IMR-90 (cell line): ENCODE data around the gene SERPIND1. TPM values are rescaled to one million over a fixed set of nuclear protein-coding genes. Genes with fewer than 3 reads are reported as not detected.

Experiments used
- ATAC-seq: fragments of 200-7000 bp; cut with Tn5 transposase; 2 replicates; pipeline ENCODE4 v1.9.1; 2020; ENCODE audit warnings: low read depth, mild to moderate bottlenecking, moderate library complexity
- BruUV-seq: library from RNA; stranded (reverse); fragments of 400-500 nt; replicated peaks from 2 replicates; lab custom pipeline; 2021; lab: Mats Ljungman, UMichigan
- CTCF ChIA-PET: fragments of 300-600 bp; formaldehyde crosslinking; extraction: SDS; loops from one replicate; lab custom pipeline; 2021; ENCODE audit warnings: antibody characterized with exemption; lab: Yijun Ruan, JAX
- POLR2A ChIA-PET: fragments of 300-600 bp; sonication (Branson Sonifier 250); formaldehyde crosslinking; loops from one replicate; lab custom pipeline; 2022; ENCODE audit warnings: antibody characterized with exemption; ENCODE audit not compliant: unreplicated experiment; lab: Charles Lee
- DNase-seq: peaks from one replicate; pipeline ENCODE4 v3.0.0; 2013
- H2AFZ ChIP-seq: replicated peaks from 2 replicates; pipeline ENCODE3; 2013; ENCODE audit warnings: low read length, mild to moderate bottlenecking; ENCODE audit not compliant: poor library complexity
- H2AK5ac ChIP-seq: 2 replicates; pipeline ENCODE4 v1.6.1; 2013; ENCODE audit warnings: low read depth, low read length, inconsistent platforms
- H2AK9ac ChIP-seq: replicated peaks from 2 replicates; pipeline ENCODE3; 2013; ENCODE audit warnings: mild to moderate bottlenecking, low read depth, low read length, moderate library complexity; ENCODE audit not compliant: poor library complexity
- H2BK120ac ChIP-seq: 2 replicates; pipeline ENCODE4 v1.6.1; 2013; ENCODE audit warnings: low read depth, low read length, inconsistent platforms
- H2BK15ac ChIP-seq: 3 replicates; pipeline ENCODE4 v1.6.1; 2013; ENCODE audit warnings: low read depth, low read length, inconsistent platforms
- H2BK20ac ChIP-seq: 2 replicates; pipeline ENCODE4 v1.6.1; 2013; ENCODE audit warnings: low read depth, mild to moderate bottlenecking, inconsistent platforms, low read length, moderate library complexity
- H2BK5ac ChIP-seq: 2 replicates; pipeline ENCODE4 v1.6.1; 2013; ENCODE audit warnings: mild to moderate bottlenecking, low read depth, low read length, inconsistent platforms; ENCODE audit not compliant: poor library complexity, severe bottlenecking
- H3K14ac ChIP-seq: replicated peaks from 2 replicates; pipeline ENCODE4 v1.6.1; 2013; ENCODE audit warnings: low read depth, low read length, inconsistent platforms
- H3K18ac ChIP-seq: 2 replicates; pipeline ENCODE4 v1.6.1; 2013; ENCODE audit warnings: low read depth, low read length, control low read depth
- H3K23ac ChIP-seq: 2 replicates; pipeline ENCODE4 v1.6.1; 2013; ENCODE audit warnings: low read depth, low read length, inconsistent platforms
- H3K27ac ChIP-seq: 2 replicates; pipeline ENCODE4 v1.5.1; 2013; ENCODE audit warnings: mild to moderate bottlenecking, control low read depth, low read length; ENCODE audit not compliant: insufficient read depth
- H3K27me3 ChIP-seq: 2 replicates; pipeline ENCODE4 v1.6.1; 2013; ENCODE audit warnings: low read length; ENCODE audit not compliant: control insufficient read depth, insufficient read depth
- H3K36me3 ChIP-seq: 2 replicates; pipeline ENCODE4 v1.6.1; 2013; ENCODE audit warnings: low read length, mixed read lengths; ENCODE audit not compliant: control insufficient read depth, insufficient read depth
- H3K4ac ChIP-seq: 2 replicates; pipeline ENCODE4 v1.6.1; 2013; ENCODE audit warnings: low read depth, low read length, inconsistent platforms
- H3K4me1 ChIP-seq: 2 replicates; pipeline ENCODE4 v1.6.1; 2013; ENCODE audit warnings: low read length, mixed read lengths; ENCODE audit not compliant: control insufficient read depth, insufficient read depth
- H3K4me2 ChIP-seq: 2 replicates; pipeline ENCODE4 v1.6.1; 2013; ENCODE audit warnings: low read depth, mild to moderate bottlenecking, control low read depth, low read length, moderate library complexity
- H3K4me3 ChIP-seq: 2 replicates; pipeline ENCODE4 v1.5.1; 2013; ENCODE audit warnings: low read depth, mild to moderate bottlenecking, control low read depth, low read length, moderate library complexity; ENCODE audit not compliant: insufficient read depth
- H3K56ac ChIP-seq: 2 replicates; pipeline ENCODE4 v1.6.1; 2013; ENCODE audit warnings: low read length, inconsistent platforms; ENCODE audit not compliant: insufficient read depth; ENCODE audit errors: extremely low read depth
- H3K79me1 ChIP-seq, 2 experiments: 2 replicates each; pipeline ENCODE4 v1.6.1; 2013; ENCODE audit warnings: low read length in 2 of 2, inconsistent platforms in 1 of 2, low read depth in 1 of 2
- H3K9ac ChIP-seq: 2 replicates; pipeline ENCODE4 v1.6.1; 2013; ENCODE audit warnings: low read depth, low read length, control low read depth
- H3K9me1 ChIP-seq: 2 replicates; pipeline ENCODE4 v1.6.1; 2013; ENCODE audit warnings: low read length, inconsistent platforms; ENCODE audit not compliant: insufficient read depth
- H3K9me3 ChIP-seq: 2 replicates; pipeline ENCODE4 v1.6.1; 2013; ENCODE audit warnings: low read length; ENCODE audit not compliant: control insufficient read depth, insufficient read depth
- H4K20me1 ChIP-seq: 2 replicates; pipeline ENCODE4 v1.6.1; 2013; ENCODE audit warnings: low read length, inconsistent platforms; ENCODE audit not compliant: insufficient read depth
- H4K5ac ChIP-seq: 2 replicates; pipeline ENCODE4 v1.6.1; 2013; ENCODE audit warnings: mild to moderate bottlenecking, low read depth, low read length, control low read depth
- H4K8ac ChIP-seq, 2 experiments: 2 replicates each; pipeline ENCODE4 v1.6.1; 2013; ENCODE audit warnings: low read depth in 2 of 2, low read length in 2 of 2, control low read depth in 1 of 2, inconsistent platforms in 1 of 2
- H4K91ac ChIP-seq: 2 replicates; pipeline ENCODE4 v1.6.1; 2013; ENCODE audit warnings: low read depth, low read length, inconsistent platforms; ENCODE audit not compliant: insufficient read depth
- MXI1 ChIP-seq: IDR thresholded peaks from 2 replicates; pipeline ENCODE4 v1.6.1; 2012; ENCODE audit warnings: low read depth, mild to moderate bottlenecking, low read length, moderate library complexity, borderline replicate concordance
- NFE2L2 ChIP-seq: fragments of 150-350 bp; IDR thresholded peaks from 2 replicates; pipeline ENCODE4 v1.6.1; 2016; ENCODE audit warnings: low read depth, mild to moderate bottlenecking, low read length
- RAD21 ChIP-seq: IDR thresholded peaks from 2 replicates; pipeline ENCODE4 v1.6.1; 2012; ENCODE audit warnings: low read length, improper control_type of control experiment
- WGBS, 2 experiments: methylation state at CpG; one replicate each; pipeline versions ENCODE4 v1.1.5 to v1.1.7; 2013; ENCODE audit warnings: missing lambda C conversion rate in 2 of 2; ENCODE audit not compliant: insufficient read length in 1 of 2; ENCODE audit errors: extremely low coverage in 2 of 2; 5-methylcytosine and 5-hydroxymethylcytosine counted together
- dilution Hi-C: fragments of 300-500 bp; cut with HindIII; formaldehyde crosslinking; loops from one replicate; pipeline ENCODE4 v1.14.3; 2018; ENCODE audit warnings: low sequenced_read_pairs; ENCODE audit not compliant: unreplicated experiment
- in situ Hi-C: fragments of 300-500 bp; cut with MboI; formaldehyde crosslinking; loops from 3 replicates; pipeline ENCODE4 v1.14.3; 2019; ENCODE audit warnings: low sequenced_read_pairs, inconsistent platforms, mixed read lengths
- intact Hi-C: fragments of 100-400 bp; cut with micrococcal nuclease; formaldehyde crosslinking; loops from 2 replicates; pipeline ENCODE4 v1.10.0; 2022
- polyA plus RNA-seq, 3 experiments: library from polyadenylated mRNA; depleted of rRNA; stranded (reverse); fragments of >200 nt; gene quantifications; 2 replicates each; pipeline ENCODE4 v1.2.3, GENCODE V29; 2012; ENCODE audit warnings: low replicate concordance in 1 of 3
- total RNA-seq: library from RNA; depleted of rRNA; stranded (reverse); fragments of >200 nt; gene quantifications from 2 replicates; pipeline ENCODE4 v1.2.3, GENCODE V29; 2012

Gene SERPIND1
- total and polyA plus RNA-seq, 2 of the 4 experiments (the other 2 are of a cell fraction): 0.12 TPM; not detected in 1

DNA sequence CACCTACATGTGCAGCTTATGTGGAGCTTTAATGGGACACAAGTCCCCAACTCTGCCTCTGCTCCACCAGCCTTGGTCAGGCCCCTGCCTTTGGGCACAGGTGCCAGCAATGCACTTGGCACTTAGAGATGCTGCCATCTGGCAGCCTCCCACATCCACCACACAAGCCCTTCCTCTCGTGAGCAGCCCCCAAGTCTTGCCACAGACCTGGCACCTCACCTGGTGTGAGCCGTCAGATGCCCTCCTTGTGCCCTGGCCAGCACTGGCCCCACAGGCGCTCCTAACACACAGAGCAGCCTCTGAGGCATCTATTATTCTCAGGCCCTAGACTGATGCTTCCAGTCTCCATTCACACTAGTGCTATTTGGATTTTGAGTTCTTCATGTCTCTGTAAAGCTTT is 24.5 kb upstream of the SERPIND1 start:
- H3K14ac ChIP-seq: no peak overlapping the region
- no peak overlapping the region for H3K56ac ChIP-seq
- peaks cover 13% of the 10 kb centered on the region for H4K20me1 ChIP-seq
- POLR2A ChIA-PET: no interaction called here
- no TSS peak for BruUV-seq
- peaks cover 9% of the 10 kb centered on the region for H3K4me1 ChIP-seq
- DNase-seq (no peak), ATAC-seq (no peak)
- no peak overlapping the region for H4K8ac ChIP-seq
- WGBS, 2 experiments: no CpG with 5 or more reads among the region's 3 CpGs
- no peak overlapping the region for H2AK9ac ChIP-seq
- CTCF ChIA-PET: no interaction called here
- H3K9me3 ChIP-seq: no peaks in the 10 kb centered on the region
- no peak overlapping the region for H2AK5ac ChIP-seq
- H4K91ac ChIP-seq: no peak overlapping the region
- H3K23ac ChIP-seq: no peak overlapping the region
- no peak overlapping the region for H2BK5ac ChIP-seq
- no peak overlapping the region for H4K5ac ChIP-seq
- TF ChIP-seq NFE2L2 (no peak), RAD21 (no peak), MXI1 (no peak)
- dilution Hi-C loops (no loop called here), intact Hi-C loops (no loop called here), in situ Hi-C loops (no loop called here)
- no peak overlapping the region for H3K4me3 ChIP-seq
- H2AFZ ChIP-seq: no peak overlapping the region
- no peak overlapping the region for H3K4ac ChIP-seq
- no peak overlapping the region for H3K18ac ChIP-seq
- no peak overlapping the region for H2BK120ac ChIP-seq
- H3K36me3 ChIP-seq: peaks cover 53% of the 10 kb centered on the region
- no peak overlapping the region for H3K9ac ChIP-seq
- H3K4me2 ChIP-seq: no peak overlapping the region
- H2BK20ac ChIP-seq: no peak overlapping the region
- H3K79me1 ChIP-seq: no peaks in the 10 kb centered on the region; a peak in 1 of 4 replicates
- H3K27ac ChIP-seq: no peak overlapping the region
- H3K27me3 ChIP-seq: no peaks in the 10 kb centered on the region
- no peak overlapping the region for H2BK15ac ChIP-seq
- H3K9me1 ChIP-seq: peaks cover 13% of the 10 kb centered on the region; the same call in 1 of the 2 replicates
